Activated CD4-positive, alpha-beta T cell treated with anti-CD3 and anti-CD28 coated beads, Interleukin-2, amount 50 U/mL, for 16 hours (primary cell): ENCODE measurements around the gene LRMDA.

Experiments
- DNase-seq: peaks from one replicate; pipeline ENCODE4 v3.0.0-alpha.2; 2020

The LRMDA gene

GRCh38 chr10:75425291-75426079 lies 5.9 kb upstream of the LRMDA start:
- DNase-seq, result no peak

GRCh38 chr10:75426880-75427279 lies 4.5 kb upstream of the LRMDA start:
- DNase-seq, result no peak

GRCh38 chr10:75427951-75428350 lies 3.5 kb upstream of the LRMDA start:
- no peak for DNase-seq

DNA sequence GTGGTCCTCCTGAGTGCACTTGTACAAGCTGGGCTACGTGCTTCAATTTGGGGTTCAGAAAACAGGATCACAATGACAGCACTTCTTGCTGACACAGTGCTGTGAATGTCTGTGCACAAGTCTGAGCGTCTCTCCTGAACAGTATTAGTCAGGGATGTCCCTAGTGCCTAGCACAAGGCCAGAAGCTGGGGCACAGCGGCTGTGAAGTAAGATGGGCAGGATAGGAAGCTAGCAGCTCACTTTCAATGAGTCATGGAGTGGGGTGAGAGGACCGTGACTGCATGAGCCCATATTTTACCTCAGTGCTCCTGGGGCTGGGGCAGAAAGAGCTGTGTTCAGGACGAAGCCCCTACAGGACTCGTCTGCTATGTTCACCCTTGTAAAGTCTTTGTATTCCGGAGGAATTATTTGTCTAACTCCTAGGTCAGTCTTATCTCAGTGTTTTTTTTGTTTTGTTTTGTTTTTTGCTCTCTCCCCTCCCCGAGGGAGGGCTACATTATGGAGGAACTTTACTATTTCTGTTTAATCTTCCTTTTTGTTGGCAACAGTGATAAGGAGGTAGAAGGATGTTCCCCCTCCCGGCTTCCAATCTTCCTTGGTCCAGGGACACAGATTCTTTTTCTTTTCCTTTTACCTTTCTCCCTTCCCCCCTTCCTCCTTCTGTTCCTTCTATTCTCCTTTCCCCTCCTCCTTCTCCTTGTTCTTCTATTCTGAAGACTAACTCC lies 2.8 kb upstream of the LRMDA start:
- DNase-seq, result no peak

- DNase-seq, result no peak
Observed at GRCh38 chr10:75429159-75429827, 2.1 kb upstream of the LRMDA start.

- no peak for DNase-seq
Observed at GRCh38 chr10:75430000-75430763, 1.2 kb upstream of the LRMDA start.

DNA sequence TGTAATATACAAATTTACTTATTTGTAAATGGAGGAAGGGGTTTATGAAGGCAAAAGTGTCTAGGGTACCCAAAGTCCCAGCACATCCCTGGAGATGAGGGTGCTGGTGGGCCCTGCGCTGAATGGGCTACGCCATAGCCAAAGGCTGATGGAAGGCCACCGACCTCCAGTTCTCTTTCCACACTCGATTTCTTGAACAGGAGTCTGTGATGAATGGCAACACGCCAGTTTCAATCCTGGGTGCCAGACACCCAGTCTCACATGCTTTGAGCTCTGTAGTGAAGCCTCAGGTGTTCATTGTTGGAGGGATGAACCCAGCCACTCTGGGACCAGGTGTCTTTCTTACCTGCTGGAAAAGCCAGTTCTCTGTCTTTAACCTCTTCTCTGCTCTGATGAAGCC lies 752 bp downstream of the LRMDA start:
- no peak for DNase-seq

DNA sequence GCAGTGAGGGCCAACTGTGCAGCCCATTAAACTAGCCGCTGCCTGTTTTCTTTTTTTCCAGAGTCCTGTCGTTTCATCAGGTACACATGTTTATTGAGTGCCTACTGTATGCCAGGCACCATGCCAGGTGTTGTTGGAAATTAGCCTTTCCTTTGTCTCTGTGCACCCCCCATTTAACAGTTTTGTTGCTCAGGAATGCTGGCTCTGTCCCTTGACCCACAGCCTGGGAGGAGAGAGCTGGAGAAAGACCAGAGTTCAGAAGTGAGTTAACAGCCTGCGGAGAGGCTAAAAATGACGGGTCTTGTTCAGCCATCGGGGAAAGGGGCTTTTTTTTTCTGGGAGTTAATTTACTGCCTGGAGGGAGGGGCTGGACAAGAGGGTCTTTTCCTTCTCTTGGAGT lies 1.3 kb downstream of the LRMDA start:
- DNase-seq, result no peak

- no peak for DNase-seq
Observed at GRCh38 chr10:75433216-75433615, 1.8 kb downstream of the LRMDA start.

- DNase-seq, result no peak
Observed at GRCh38 chr10:75434291-75434690, 2.9 kb downstream of the LRMDA start.

DNA sequence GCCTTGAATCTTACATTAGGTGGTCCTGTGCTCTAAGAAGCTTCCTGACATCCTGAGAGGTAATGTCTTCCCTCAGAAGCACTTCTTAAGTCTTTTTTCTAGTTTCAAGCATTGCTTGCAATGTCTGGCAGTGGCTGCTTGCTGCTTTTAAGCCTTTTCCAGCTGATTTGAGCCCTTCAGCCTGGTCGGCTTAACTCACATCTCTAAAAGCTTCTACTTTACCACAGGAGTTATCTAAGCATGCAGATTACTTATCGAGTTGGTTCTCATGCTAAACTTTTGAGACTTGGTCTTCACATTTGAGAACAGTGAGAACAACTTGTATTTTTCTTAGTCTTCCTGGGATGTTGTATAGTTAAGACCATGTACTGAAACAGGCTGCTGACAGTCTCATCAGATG lies 3.9 kb downstream of the LRMDA start:
- DNase-seq, result no peak

DNA sequence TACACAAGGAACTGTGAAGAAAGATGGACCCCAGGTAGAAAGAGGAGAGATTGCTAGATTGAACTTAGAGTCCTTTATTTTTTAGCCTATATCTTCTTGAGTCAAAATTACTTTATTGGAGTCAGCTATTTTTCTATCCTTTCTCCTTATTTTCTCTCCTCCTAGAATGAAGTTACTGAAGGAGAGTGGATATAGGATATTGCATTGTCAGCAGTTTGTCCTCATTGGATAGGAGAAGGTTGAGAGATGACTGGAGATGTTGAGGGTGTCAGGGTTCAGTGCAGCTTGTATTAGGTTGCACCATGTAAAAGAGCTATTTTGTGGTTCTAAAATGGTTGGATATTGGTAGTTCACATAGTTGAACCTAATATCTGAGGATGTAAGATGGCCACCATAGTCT lies 5.5 kb downstream of the LRMDA start:
- DNase-seq, result no peak

- no peak for DNase-seq
Observed at GRCh38 chr10:75437693-75438092, 6.3 kb downstream of the LRMDA start.

- no peak for DNase-seq
Observed at GRCh38 chr10:75438275-75438674, 6.9 kb downstream of the LRMDA start.

DNA sequence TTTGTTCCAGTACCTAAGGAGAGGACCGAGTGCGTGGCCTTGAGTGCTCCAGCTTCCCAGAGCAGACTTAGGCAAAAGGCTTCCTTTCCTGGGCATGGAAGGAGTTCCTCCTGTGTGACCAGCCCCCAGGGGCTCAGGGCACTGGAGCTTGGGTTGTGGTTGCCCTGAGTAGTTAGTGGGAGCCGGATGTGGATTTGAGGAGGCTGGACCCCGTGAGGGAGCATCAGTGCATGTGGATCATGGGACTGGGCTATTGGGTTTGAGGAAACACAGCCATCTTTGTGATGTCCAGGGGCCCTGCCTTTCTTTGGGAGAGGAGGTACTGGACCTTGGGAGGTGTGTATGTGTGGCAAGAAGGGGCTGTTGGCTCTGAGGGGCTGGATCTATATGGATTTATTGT lies 8.4 kb downstream of the LRMDA start:
- DNase-seq, result no peak

DNA sequence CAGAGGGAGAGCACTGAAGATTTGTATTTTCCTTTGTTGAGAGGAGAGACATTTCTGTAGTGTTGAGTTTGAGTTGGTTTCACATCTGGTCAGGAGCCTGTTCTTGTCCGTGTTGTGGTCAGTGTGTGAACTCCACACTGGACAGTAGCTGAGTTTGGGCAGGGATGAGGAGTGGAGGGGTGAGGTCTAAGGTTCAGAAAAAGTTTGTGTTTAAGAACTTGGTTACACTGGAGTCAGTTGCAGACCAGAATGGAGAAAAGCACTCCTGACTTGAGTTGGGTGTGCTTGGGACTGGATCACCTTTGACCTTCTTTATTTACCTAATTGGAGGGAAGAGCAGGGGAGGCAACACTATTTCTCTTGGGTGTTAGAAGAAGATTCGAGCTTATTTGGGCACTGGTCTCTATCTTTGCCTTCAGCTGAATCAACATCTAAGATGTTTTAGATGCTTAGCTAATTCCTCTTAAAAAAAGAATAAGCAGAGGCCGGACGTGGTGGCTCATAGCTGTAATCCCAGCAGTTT lies 8.9 kb downstream of the LRMDA start:
- no peak for DNase-seq

GRCh38 chr10:75441196-75441595 lies 9.8 kb downstream of the LRMDA start:
- no peak for DNase-seq

DNA sequence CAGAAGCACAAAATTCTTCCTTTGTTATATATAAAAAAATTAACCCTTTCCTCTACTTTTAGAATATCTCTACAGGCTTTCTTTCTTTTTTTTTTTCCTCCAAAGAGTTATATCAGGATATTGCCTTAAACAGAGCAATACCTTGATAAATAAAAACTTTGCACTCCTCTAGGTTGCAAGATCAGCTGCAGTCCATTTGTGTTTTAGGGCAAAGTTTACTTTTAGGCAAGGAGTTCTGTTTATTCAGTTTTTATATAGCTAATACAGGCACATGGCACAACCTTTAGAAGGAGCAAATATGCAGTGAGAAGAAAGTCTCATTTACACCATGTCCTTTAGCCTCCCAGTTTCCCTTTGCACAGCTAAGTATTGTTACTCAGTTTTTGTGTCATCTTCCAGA lies 10.3 kb downstream of the LRMDA start:
- DNase-seq, result no peak

- DNase-seq, result no peak
Observed at GRCh38 chr10:75443362-75443761, 11.9 kb downstream of the LRMDA start.

DNA sequence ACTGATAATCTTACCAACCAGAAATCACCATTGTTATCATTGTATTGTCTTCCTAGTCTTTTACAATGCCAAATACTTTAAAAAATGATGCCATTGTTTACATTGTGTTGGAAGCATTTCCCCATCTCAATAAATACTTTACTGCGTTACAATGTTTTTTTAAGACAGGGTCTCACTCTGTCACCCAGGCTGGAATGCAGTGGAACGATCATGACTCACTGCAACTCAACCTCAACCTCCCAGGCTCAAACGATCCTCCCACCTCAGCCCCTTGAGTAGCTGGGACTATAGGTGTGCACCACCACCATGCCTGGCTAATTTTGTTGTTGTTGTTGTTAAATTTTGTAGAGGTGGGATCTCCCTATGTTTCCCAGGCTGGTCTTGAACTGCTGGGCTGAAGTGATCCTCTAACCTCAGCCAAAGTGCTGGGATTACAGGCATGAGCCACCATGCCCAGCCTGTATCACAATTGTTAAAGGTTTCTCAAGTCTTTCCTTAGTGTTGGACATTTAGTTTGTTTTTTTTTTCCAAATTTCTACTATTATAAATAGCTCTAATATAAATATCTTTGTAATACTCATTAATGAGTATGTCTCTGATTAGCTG lies 13.5 kb downstream of the LRMDA start:
- no peak for DNase-seq

DNA sequence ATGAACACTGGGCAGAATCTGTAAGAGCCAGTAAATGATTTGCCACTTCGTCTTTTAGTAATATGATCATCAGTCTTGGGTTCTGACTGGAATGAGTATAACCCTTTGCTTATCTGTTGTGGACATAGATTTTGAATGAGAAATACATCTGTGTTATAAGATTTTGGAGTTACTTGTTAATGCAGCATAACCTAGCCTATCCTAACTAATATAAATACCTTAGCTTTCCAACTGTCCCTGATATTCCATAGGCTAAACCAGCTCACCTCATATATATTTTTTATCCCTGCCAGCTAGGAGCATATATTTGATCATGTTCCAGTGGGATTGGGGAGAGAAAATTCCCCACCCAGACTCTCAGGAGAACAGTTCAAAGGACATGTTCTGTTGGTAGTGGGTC lies 15.1 kb downstream of the LRMDA start:
- DNase-seq, result no peak

DNA sequence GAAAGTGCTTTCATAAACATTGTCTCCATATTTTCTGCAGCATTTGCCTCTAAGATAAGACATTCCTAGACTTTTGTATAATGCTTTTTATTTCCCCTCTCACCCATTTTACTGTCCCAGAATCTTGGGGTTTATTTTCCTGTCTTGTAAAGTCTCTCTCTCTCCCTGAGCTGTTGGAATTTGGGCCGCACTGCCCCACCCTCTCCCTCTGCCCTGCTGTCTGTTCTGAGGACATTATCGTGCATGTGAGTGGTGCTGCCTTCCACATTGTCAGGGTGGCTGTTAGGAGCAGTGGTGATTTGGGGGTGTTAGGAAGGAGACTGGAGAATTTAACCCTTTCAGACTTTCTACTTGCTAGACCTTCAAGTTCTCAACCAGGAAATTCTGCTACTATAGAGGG lies 16.7 kb downstream of the LRMDA start:
- no peak for DNase-seq
